ENCODE results near the gene PARP12.

The PARP12 gene

DNA sequence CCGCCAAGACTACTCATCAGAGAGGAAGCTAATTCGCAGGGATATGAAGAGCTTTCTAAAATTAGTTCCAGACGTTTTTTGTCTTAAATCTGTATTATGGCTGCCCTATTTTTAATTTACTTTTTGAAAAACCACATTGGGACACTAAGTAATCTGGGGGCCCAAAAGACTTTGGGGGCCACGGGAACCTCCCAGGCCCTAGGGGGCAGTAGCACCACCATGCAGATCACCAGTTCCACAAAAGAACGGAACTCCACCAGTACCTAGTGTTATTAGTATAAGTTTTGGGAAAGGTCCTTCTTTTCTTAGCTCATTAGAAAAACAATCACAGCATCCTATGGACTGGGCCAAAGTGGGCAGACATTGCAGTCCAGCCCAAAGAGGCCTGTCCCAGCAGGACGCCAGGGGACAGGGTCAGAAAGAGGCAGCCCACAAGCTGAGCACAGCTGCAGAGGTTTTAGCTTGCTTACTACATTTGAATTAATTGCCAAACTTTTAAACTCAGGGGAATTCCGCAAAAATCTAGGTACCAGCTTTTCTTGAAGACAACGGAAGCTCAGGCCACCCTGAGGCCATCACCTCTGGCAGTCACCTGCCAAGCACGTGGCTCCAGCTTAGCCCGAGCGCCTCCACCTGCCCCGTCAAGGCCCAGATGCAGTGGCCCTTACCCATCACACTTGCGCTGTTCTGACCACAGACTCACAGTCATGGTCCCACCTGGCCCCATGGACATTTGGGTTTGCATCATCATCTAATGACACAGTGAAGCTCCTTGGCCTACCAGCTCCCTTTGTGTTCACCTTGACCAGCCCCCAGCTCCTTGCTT, 74.8 kb downstream of the PARP12 start:
- no peak for DNase-seq

DNA sequence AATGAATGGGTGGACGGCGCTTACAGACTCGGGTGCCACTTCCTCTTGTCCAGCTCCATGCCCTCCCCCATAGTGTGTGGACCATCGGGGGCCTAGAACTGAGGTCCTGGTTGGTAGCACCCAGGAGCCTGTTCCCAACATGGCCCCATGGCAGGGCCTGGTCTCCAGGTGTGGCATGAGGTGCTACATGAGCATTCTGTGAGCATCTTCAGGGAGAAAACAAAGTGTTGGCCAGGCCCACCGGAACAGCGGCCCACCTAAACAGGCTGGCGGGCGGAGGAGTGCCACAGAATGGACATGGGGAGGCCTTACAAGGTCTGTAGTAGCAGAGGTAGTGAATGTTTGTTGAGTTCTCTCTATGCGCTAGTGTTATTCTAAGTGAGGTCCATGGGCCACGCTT, 76.9 kb downstream of the PARP12 start:
- no peak for DNase-seq

DNA sequence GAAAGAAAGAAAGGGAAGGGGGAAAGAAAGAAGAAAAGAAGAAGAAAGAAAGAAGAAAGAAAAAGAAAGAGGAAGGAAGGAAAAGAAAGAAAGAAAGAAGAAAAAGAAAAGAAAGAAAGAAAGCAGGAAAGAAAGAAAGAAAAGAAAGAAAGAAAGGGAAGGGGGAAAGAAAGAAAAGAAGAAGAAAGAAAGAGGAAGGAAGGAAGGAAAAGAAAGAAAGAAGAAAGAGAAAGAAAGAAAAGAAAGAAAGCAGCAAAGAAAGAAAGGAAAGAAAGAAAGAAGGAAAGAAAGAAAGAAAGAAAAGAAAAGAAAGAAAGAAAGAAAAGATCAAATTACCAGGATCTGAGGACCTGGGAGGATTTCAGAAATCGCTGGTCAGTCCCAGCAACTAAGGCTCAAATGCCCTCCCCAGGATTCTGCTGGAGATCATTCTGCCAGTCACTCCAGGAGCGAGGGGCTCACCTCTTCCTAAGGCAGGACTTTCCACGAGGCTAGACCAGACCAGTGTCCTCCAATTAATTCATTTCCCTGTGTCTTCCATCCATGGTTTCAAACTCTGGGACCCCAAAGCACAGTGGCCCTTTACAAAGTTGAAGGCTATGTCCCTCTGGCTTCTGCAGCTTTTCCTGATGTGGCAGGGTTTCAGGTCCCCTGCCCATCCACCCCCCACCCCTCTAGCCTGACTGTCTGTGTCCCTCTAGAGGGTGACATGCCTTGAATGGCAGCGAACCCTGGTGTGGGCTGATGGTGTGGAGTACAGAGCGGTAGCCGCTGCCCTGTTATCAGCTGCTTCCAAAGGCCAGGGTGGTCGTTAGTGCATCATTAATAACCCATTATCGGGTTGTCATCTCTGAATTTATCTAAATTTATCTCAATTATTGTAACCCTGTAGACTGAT, 77.9 kb downstream of the PARP12 start:
- no peak for DNase-seq

DNA sequence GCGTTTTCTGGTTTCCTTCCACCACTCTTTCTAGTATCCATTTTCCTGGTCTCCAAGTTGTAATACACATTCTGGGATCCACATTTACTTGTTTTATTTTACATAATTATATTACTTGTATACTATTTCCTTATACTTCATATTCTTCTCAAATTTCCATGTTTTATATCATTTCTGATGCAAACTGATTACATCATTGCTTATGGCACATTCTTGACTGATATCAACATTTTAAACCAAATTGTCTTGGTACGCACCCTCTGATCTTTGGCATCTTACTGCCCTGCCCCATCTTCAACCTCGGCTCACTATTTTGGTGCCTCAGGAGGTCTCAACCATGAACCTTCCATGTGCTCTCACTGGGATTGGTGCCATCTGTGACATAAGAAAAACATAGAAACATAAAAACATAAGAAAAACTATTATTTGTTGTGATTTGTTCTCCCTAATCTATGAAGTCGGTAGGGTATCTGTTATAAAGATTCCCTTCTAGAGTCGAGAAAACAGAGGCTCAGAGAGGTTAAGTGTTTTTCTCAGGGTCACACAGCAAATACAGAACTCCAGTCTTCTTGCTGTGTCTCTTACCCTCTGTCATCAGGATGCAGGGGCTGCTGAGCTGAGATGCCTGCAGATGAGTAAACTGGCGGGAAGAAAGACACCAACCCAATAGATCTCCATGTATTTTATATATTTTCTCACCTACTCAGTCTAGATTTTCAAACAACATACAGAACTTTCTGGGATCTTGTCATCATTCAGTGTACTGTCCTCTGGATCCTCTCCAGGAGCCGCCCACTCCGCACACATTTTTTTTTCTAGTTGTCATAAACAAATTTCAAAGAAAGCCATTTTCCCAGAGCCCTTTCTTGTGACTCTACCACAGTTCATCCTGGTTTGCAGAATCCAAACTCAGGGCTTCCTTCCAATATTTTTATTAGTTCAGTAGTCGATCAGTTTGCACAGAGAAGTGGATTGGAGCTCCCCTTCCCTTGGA, 79.5 kb downstream of the PARP12 start:
- DNase-seq: no peak

DNA sequence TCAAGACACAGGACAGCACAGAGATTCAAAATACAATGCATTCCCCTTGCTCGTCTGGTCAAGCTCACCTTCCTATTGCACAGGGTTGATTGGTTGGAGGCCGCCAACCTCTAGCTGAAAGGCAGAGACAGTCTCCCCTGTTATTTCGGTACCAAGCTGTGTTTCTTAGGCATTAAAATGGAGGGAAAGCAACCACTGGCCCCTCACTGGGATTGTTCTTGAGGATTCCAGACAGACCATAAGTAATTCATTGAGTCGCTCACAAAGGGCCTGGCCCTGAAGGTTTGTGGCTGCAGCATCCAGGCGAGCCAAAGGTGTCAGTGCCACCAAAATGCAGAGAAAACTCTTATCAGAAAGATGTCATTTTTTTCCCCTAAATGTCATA, 81.2 kb downstream of the PARP12 start:
- no peak for DNase-seq

DNA sequence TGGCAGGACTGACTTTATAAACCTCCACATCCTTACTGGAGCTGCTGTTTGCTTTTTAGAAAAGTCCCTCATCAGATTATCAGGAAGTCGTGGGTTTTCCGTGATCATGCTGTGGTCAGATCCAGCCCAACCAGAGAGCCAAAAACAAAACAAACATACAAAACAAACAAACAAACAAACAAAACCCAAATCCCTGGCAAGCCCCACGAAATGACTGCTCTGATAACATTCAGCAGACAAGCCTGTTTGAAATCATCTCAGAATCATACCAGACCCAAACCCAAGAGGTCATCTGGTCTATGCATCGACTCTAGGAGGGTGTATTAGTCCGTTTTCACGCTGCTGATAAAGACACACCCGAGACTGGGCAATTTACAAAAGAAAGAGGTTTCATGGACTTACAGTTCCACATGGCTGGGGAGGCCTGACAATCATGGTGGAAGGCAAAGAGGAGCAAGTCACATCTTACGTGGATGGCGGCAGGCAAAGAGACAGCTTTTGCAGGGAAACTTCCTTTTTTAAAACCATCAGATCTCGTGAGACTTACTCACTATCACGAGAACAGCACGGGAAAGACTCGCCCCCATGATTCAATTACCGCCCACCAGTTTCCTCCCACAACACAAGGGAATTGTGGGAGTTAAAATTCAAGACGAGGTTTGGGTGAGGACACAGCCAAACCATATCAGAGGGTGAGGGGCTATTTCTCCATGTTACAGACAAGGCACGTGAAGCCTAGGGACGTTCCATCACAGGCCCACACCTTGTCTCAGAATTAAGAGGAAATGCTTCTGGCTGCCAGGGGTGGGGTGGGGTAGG, 85.7 kb downstream of the PARP12 start:
- DNase-seq: no peak

DNA sequence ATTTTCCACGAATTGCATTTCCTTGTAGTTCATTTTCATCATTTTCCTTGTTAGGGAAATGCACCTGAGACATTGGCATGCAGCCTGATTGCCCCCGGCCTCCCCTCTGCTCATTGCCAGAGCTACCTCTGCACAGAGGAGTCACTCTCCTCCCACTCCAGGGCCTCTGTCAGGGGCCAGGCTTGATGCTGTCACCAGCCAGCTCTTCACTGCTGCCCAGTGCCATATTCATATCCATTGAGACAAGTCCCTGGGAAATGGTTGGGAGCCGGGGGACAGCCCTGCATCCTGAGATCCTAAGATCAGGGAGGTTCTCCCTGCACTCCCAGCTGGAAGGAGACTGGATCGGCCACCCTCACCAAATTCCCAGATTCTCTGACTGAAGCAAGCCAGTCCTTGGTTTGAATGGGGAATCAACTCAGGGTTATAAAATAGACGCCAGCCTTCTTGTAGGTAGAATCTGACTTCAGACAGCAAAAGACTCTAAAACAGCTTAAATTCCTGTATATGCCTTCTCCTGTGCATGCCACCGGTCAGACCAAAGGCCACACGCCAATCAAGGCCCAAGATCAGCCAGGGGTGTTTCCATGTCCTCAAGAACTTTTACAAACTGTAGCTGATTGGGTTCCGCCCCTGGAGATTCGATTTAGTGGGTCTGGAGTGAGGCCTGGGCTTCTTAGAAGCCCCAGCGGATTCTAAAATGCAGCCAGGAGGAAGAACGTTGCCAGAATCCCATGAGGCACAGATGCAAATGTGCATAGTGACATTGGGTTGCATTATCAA, 86.5 kb downstream of the PARP12 start:
- no peak for DNase-seq

DNA sequence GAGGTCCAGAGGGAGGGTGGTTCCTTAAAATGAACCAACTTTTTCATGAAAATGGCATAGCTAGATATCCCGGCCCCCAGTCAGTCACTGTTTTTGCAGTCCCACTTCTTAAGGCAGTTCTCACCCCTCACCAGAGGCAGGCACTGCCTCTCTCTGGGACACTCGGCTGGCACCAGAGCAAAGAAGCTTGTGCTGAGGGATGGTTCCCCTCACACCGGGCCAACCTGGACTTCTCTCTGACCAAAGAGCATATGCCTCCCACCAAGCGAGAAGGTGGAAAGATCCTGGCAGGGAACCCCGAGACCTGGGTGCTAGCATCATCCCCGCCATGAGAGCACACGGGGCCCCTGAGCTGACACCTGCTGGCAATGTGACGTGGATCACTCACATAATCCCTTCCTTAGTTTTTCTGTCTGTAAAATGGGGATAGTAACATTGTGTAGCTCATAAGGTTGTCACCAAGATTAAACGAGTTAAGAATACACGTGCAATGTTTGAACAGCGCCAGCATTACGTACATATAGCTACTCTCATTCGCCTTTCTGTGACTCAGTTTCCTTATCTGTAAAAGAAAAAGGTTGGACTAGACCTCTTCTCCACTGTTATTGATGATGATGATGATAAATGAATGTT, 88.5 kb downstream of the PARP12 start:
- DNase-seq: no peak

All from NCI-H2081 treated with DMSO at 0.1 percent for 48 hours (cell line).